Smooth muscle cell of the coronary artery (primary cell): ENCODE measurements around the gene RBBP4. TPM values are rescaled to one million over a fixed set of nuclear protein-coding genes. Genes with fewer than 3 reads are reported as not detected.

Experiments
- total RNA-seq: library from RNA; depleted of rRNA; stranded (reverse); fragments of >200 nt; gene quantifications from 2 replicates; pipeline ENCODE4 v1.2.3, GENCODE V29; 2014; ENCODE audit warnings: low replicate concordance

The RBBP4 gene
- 72.9 and 93.5 TPM in 2 replicates for total RNA-seq

GRCh38 chr1:32650752-32651460 lies at the start of gene RBBP4:
Gene RBBP4 (plus strand): TSS chr1:32651208. CDS start chr1:32651307, 99 bp downstream.

GRCh38 chr1:32650248-32650751 lies 708 bp upstream of the RBBP4 start, which contains the start of gene ZBTB8OS:
Gene ZBTB8OS (minus strand): TSS chr1:32650550. CDS start chr1:32650529, 21 bp downstream.

GRCh38 chr1:32702599-32703478 lies 51.8 kb downstream of the RBBP4 start, which contains the start of gene SYNC:
Gene SYNC (minus strand): TSS chr1:32702770. CDS start chr1:32702660, 110 bp downstream.

Other genes starting within 250 kb of the RBBP4 start
- gene ZBTB8B, start 186.1 kb upstream of the RBBP4 start, total RNA-seq: 0.23 TPM in 1 of 2 replicates, not detected in the other
- 3.7 and 7.4 TPM in 2 replicates for gene ZBTB8A, start 111.8 kb upstream of the RBBP4 start, total RNA-seq
- gene ZBTB8OS, start 658 bp upstream of the RBBP4 start, total RNA-seq: 47.3 and 64.0 TPM in 2 replicates
- gene SYNC, start 51.6 kb downstream of the RBBP4 start, total RNA-seq: 39.5 and 52.4 TPM in 2 replicates
- gene YARS1, start 166.2 kb downstream of the RBBP4 start, total RNA-seq: 70.1 and 160 TPM in 2 replicates
- gene S100PBP, start 166.4 kb downstream of the RBBP4 start, total RNA-seq: 28.9 and 77.8 TPM in 2 replicates
- gene FNDC5, start 219.7 kb downstream of the RBBP4 start, total RNA-seq: 2.0 and 8.7 TPM in 2 replicates
- not detected in 2 replicates for gene HPCA, start 235.3 kb downstream of the RBBP4 start, total RNA-seq